Uterus (tissue), 2 donors: ENCODE results near the gene CYP3A5.
"Not testable (repeated sequence)": the region's sequence is repeated elsewhere in the genome, so short reads cannot be mapped to it uniquely, and the experiment has no call there.

ENCODE experiments used
- POLR2A ChIP-seq, 2 donors: fragments of 450-650 bp; IDR thresholded peaks; one replicate each; pipeline ENCODE4 v1.6.1; 2016; ENCODE audit warnings: antibody characterized with exemption in 2 of 2, mild to moderate bottlenecking in 1 of 2, moderate library complexity in 1 of 2
- TF ChIP-seq, protein P1 (sequence below), 4 experiments: fragments of 200-600 bp in 2 of 4; fragments of 450-650 bp in 2 of 4; sonication (generic) in 2 of 4; IDR thresholded peaks; one replicate each; pipeline ENCODE4 v1.5.1; 2016 to 2019; ENCODE audit warnings: antibody characterized with exemption in 4 of 4, mild to moderate bottlenecking in 2 of 4, moderate library complexity in 1 of 4

DNA sequence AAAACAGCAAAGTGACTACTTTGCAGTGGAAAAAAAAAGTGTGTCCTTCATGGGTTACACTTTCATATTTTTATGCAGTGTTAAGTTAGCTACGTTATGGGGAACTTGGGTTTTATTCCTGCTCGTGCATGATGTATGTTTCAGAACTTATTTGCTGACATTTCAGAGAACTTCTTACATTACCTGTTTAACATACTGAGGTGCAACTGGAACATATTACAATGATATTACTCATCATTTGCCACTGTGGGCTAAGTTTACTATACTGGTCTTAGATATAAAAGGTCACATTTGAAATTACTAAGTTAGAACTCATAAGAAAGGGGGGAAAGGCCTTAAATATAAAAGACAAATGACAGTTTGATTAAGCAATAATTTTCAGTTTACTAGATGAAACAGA is 42.4 kb downstream of the CYP3A5 start:
- not testable (repeated sequence) for TF ChIP-seq POLR2A (IDR thresholded peaks at IDR 0.05)
- TF ChIP-seq, protein P1, sequence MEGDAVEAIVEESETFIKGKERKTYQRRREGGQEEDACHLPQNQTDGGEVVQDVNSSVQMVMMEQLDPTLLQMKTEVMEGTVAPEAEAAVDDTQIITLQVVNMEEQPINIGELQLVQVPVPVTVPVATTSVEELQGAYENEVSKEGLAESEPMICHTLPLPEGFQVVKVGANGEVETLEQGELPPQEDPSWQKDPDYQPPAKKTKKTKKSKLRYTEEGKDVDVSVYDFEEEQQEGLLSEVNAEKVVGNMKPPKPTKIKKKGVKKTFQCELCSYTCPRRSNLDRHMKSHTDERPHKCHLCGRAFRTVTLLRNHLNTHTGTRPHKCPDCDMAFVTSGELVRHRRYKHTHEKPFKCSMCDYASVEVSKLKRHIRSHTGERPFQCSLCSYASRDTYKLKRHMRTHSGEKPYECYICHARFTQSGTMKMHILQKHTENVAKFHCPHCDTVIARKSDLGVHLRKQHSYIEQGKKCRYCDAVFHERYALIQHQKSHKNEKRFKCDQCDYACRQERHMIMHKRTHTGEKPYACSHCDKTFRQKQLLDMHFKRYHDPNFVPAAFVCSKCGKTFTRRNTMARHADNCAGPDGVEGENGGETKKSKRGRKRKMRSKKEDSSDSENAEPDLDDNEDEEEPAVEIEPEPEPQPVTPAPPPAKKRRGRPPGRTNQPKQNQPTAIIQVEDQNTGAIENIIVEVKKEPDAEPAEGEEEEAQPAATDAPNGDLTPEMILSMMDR (IDR thresholded peaks at IDR 0.05) = not testable (repeated sequence)
